H1 (cell line): Measurements from ENCODE around the gene TMEM178B. TPM values are rescaled to one million over a fixed set of nuclear protein-coding genes. Genes with fewer than 3 reads are reported as not detected.

Source experiments
- ASH2L ChIP-seq: fragments of 200-600, 300-600 bp; sonication (generic); IDR thresholded peaks from one replicate; pipeline ENCODE4 v1.7.1; 2017; ENCODE audit warnings: low read length
- ATF3 ChIP-seq: IDR thresholded peaks from 2 replicates; pipeline ENCODE4 v1.6.1; 2011; ENCODE audit warnings: low read depth, mild to moderate bottlenecking, low read length; ENCODE audit not compliant: insufficient read depth
- CHD7 ChIP-seq: fragments of 300-600 bp; sonication (generic); IDR thresholded peaks from 2 replicates; pipeline ENCODE4 v1.7.1; 2012; ENCODE audit warnings: low read length, moderate library complexity, mild to moderate bottlenecking, inconsistent platforms; ENCODE audit not compliant: insufficient replicate concordance
- MAFK ChIP-seq: IDR thresholded peaks from 2 replicates; pipeline ENCODE4 v1.6.1; 2012; ENCODE audit warnings: low read depth, mild to moderate bottlenecking, improper control_type of control experiment, low read length
- RNF2 ChIP-seq: fragments of 200-900, 300-1000 bp; sonication (generic); IDR thresholded peaks from 2 replicates; pipeline ENCODE4 v1.7.1; 2016; ENCODE audit warnings: borderline replicate concordance, low read depth, mild to moderate bottlenecking, antibody characterized with exemption, low read length; ENCODE audit not compliant: poor library complexity, severe bottlenecking; ENCODE audit errors: missing control alignments
- SAP30 ChIP-seq: fragments of 300-600 bp; sonication (generic); IDR thresholded peaks from 2 replicates; pipeline ENCODE4 v1.7.1; 2012; ENCODE audit warnings: low read length, moderate library complexity, mild to moderate bottlenecking, inconsistent platforms; ENCODE audit not compliant: insufficient read depth, insufficient replicate concordance
- SP1 ChIP-seq: IDR thresholded peaks from 2 replicates; pipeline ENCODE4 v1.6.1; 2011; ENCODE audit warnings: low read depth, low read length
- TEAD4 ChIP-seq: IDR thresholded peaks from 2 replicates; pipeline ENCODE4 v1.6.1; 2012; ENCODE audit warnings: low read depth, low read length, inconsistent platforms, mixed read lengths
- polyA plus RNA-seq, 7 experiments: library from polyadenylated mRNA; depleted of rRNA in 3 of 7; stranded (reverse) in 5 of 7; unstranded in 2 of 7; fragments of >200 nt in 5 of 7; fragments of 200-250 nt in 2 of 7; gene quantifications; 1 replicate in 5 of 7; 2 replicates in 1 of 7; 4 replicates in 1 of 7; pipeline versions ENCODE4 v1.2.1 to v1.2.3, GENCODE V29; 2011 to 2013; ENCODE audit warnings: missing spikeins in 2 of 7, mixed read lengths in 2 of 7
- total RNA-seq: library from RNA; stranded (reverse); fragmentation: NEBNext Ultra II Directional; extraction: Animal tissue kit (Norgen Biotek cat#: 25700); gene quantifications from 2 replicates; pipeline ENCODE4 v1.2.1, GENCODE V29; 2021

Gene TMEM178B
- total and polyA plus RNA-seq, 2 of the 8 experiments (the other 6 are each of a cell fraction or from before 2014, with no cell fraction given), result 5.3 to 18.1 TPM

DNA sequence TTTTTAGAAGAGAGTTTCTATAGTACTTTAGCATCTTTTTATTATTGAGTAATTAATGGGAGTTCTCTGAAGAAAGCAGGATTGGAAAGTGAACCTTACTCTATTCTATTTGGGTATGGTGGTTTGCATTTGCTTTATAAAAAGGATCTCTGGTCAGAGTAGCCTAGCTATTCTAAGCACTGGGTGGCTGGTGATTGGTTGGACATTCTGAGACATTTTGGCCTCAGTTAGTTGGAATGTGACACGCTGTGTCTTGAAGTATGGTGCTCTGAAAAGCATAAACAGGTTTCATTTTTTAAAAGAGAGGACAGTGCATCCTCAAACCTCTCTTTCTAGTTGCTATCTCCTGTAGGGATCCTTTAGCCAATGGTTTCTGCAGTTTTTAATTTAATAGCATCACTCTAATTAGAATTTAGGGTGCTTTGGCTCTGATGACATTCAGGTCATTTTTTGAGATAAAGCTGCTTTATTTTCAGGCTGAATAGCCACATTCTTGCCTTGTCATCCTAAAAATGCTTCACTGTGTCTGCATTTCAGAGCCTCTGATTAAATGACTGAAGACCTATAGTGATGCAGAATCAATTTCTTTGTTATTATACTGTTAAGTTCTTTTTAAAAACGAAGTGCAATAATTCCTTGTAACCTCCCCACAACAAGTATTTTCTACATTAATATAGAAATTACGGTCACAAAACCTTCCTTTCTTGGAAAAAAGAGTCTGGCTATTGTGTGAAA lies 20.6 kb downstream of the TMEM178B start (continued):
- TF ChIP-seq CHD7, result no peak
- no peak for TF ChIP-seq ASH2L
- TF ChIP-seq SP1, result no peak
- no peak for TF ChIP-seq ATF3
- peak; percentile 32; the same call in 1 of the 2 replicates for TF ChIP-seq TEAD4
- TF ChIP-seq SAP30, result no peak
- no peak for TF ChIP-seq RNF2
- peak; percentile 13; the same call in 1 of the 2 replicates for TF ChIP-seq MAFK
